ENCODE measurements around the gene MYOG. TPM values are rescaled to one million over a fixed set of nuclear protein-coding genes. Genes with fewer than 3 reads are reported as not detected.

The MYOG gene
- total RNA-seq, 1 experiment from 2014 or later: not detected

GRCh38 chr1:203130358-203130985, 44.7 kb upstream of the MYOG start:
- intact Hi-C loops (cut with micrococcal nuclease; ENCODE audit: unreplicated experiment): no loop called here
- no peaks in the 10 kb centered on the region for H3K9me3 Mint-ChIP-seq (ENCODE audit: unreplicated experiment)
- peaks cover 25% of the 10 kb centered on the region for H3K4me1 Mint-ChIP-seq (ENCODE audit: low read depth, unreplicated experiment)

GRCh38 chr1:203129501-203130231, 43.9 kb upstream of the MYOG start:
- Mint-ChIP-seq H3K27ac (ENCODE audit: unreplicated experiment) (peak overlapping the region; percentile 18), H3K27me3 (ENCODE audit: insufficient read depth, unreplicated experiment) (no peaks in the 10 kb centered on the region), H3K4me1 (ENCODE audit: low read depth, unreplicated experiment) (peaks cover 26% of the 10 kb centered on the region), H3K9me3 (ENCODE audit: unreplicated experiment) (no peaks in the 10 kb centered on the region), H3K4me3 (ENCODE audit: unreplicated experiment) (peak overlapping the region; percentile 84), H3K36me3 (ENCODE audit: insufficient read depth, unreplicated experiment) (peaks cover 16% of the 10 kb centered on the region)
- peak in 1 of 2 experiments; percentile 15 for DNase-seq
- TF ChIP-seq, protein P1, sequence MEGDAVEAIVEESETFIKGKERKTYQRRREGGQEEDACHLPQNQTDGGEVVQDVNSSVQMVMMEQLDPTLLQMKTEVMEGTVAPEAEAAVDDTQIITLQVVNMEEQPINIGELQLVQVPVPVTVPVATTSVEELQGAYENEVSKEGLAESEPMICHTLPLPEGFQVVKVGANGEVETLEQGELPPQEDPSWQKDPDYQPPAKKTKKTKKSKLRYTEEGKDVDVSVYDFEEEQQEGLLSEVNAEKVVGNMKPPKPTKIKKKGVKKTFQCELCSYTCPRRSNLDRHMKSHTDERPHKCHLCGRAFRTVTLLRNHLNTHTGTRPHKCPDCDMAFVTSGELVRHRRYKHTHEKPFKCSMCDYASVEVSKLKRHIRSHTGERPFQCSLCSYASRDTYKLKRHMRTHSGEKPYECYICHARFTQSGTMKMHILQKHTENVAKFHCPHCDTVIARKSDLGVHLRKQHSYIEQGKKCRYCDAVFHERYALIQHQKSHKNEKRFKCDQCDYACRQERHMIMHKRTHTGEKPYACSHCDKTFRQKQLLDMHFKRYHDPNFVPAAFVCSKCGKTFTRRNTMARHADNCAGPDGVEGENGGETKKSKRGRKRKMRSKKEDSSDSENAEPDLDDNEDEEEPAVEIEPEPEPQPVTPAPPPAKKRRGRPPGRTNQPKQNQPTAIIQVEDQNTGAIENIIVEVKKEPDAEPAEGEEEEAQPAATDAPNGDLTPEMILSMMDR (IDR thresholded peaks at IDR 0.05; ENCODE audit: insufficient read depth in 1 of 2, low read depth in 1 of 2, low read length in 1 of 2, severe bottlenecking in 1 of 2, unreplicated experiment in 1 of 2): no peak
- POLR2A ChIA-PET: no interaction called here
- peaks cover 16% of the 10 kb centered on the region for H3K4me1 ChIP-seq
- no TSS peak for BruUV-seq (replicated peaks)
- no peaks in the 10 kb centered on the region for H3K27me3 ChIP-seq (replicated peaks; ENCODE audit: control insufficient read depth, insufficient read depth, low read length)
- CTCF ChIA-PET: interaction anchor here (0.7 kb wide), 1 partner anchor 90 kb away, joined by 3 read pairs; no protein-coding TSS in a partner anchor
- intact Hi-C loops (cut with micrococcal nuclease; ENCODE audit: unreplicated experiment): loop anchor here (5.0 kb wide), 1 partner anchor 43 kb away; no protein-coding TSS in a partner anchor
- H3K4me3 ChIP-seq (ENCODE audit: low read depth, low read length): no peak overlapping the region
- H3K36me3 ChIP-seq (ENCODE audit: control insufficient read depth, insufficient read depth, low read length): no peaks in the 10 kb centered on the region
- H3K9me3 ChIP-seq: no peaks in the 10 kb centered on the region

More at GRCh38 chr1:203130358-203130985, 44.7 kb upstream of the MYOG start:
- ChIA-PET POLR2A (interaction anchor here (0.5 kb wide), 1 partner anchor 575 kb away, joined by 6 read pairs; no protein-coding TSS in a partner anchor), CTCF (interaction anchor here (0.7 kb wide), 1 partner anchor 91 kb away, joined by 3 read pairs; no protein-coding TSS in a partner anchor)
- Histone ChIP-seq H3K36me3 (ENCODE audit: control insufficient read depth, insufficient read depth, low read length) (no peaks in the 10 kb centered on the region), H3K27me3 (replicated peaks; ENCODE audit: control insufficient read depth, insufficient read depth, low read length) (no peaks in the 10 kb centered on the region), H3K4me3 (ENCODE audit: low read depth, low read length) (no peak overlapping the region), H3K9me3 (no peaks in the 10 kb centered on the region), H3K4me1 (peaks cover 16% of the 10 kb centered on the region)
- no TSS peak for BruUV-seq (replicated peaks)
- peak in 1 of 2 experiments; percentile 26 for DNase-seq
- TF ChIP-seq, protein P1 (IDR thresholded peaks at IDR 0.05; ENCODE audit: insufficient read depth in 1 of 2, low read depth in 1 of 2, low read length in 1 of 2, severe bottlenecking in 1 of 2, unreplicated experiment in 1 of 2): no peak
- Mint-ChIP-seq H3K27me3 (ENCODE audit: insufficient read depth, unreplicated experiment) (no peaks in the 10 kb centered on the region), H3K27ac (ENCODE audit: unreplicated experiment) (no peak overlapping the region), H3K36me3 (ENCODE audit: insufficient read depth, unreplicated experiment) (peaks cover 16% of the 10 kb centered on the region), H3K4me3 (ENCODE audit: unreplicated experiment) (peak overlapping the region; percentile 84)

- Mint-ChIP-seq H3K9me3 (ENCODE audit: unreplicated experiment) (no peaks in the 10 kb centered on the region), H3K4me3 (ENCODE audit: unreplicated experiment) (peak overlapping the region; percentile 84), H3K27ac (ENCODE audit: unreplicated experiment) (peak overlapping the region; percentile 65), H3K36me3 (ENCODE audit: insufficient read depth, unreplicated experiment) (peaks cover 13% of the 10 kb centered on the region), H3K4me1 (ENCODE audit: low read depth, unreplicated experiment) (peaks cover 26% of the 10 kb centered on the region), H3K27me3 (ENCODE audit: insufficient read depth, unreplicated experiment) (no peaks in the 10 kb centered on the region)
- POLR2A ChIA-PET: interaction anchor here (0.6 to 0.9 kb wide), 3 partner anchors 11 to 71 kb away, joined by 3 to 4 read pairs (median 4); no protein-coding TSS in a partner anchor
- intact Hi-C loops (cut with micrococcal nuclease; ENCODE audit: unreplicated experiment): loop anchor here (5.0 kb wide), 1 partner anchor 43 kb away; no protein-coding TSS in a partner anchor
- no peaks in the 10 kb centered on the region for H3K9me3 ChIP-seq
- H3K36me3 ChIP-seq (ENCODE audit: control insufficient read depth, insufficient read depth, low read length): no peaks in the 10 kb centered on the region
- TSS peak; percentile 19 for BruUV-seq (replicated peaks)
- H3K4me3 ChIP-seq (ENCODE audit: low read depth, low read length): peak overlapping the region; percentile 50
- no peaks in the 10 kb centered on the region for H3K27me3 ChIP-seq (replicated peaks; ENCODE audit: control insufficient read depth, insufficient read depth, low read length)
- DNase-seq: peak in 1 of 2 experiments; percentile 31
- CTCF ChIA-PET: interaction anchor here (0.6 to 3.3 kb wide), 19 partner anchors 8 to 140 kb away, joined by 3 to 56 read pairs (median 4); no protein-coding TSS in a partner anchor
- TF ChIP-seq, protein P1 (IDR thresholded peaks at IDR 0.05; ENCODE audit: insufficient read depth in 1 of 2, low read depth in 1 of 2, low read length in 1 of 2, severe bottlenecking in 1 of 2, unreplicated experiment in 1 of 2): no peak
- H3K4me1 ChIP-seq: peaks cover 16% of the 10 kb centered on the region
Measured at GRCh38 chr1:203128716-203129500, 43.1 kb upstream of the MYOG start.

Data from Caco-2 (cell line).